Upper lobe of left lung (tissue), 6 donors: ENCODE results near the gene PPP2CA. TPM values are rescaled to one million over a fixed set of nuclear protein-coding genes. Genes with fewer than 3 reads are reported as not detected.

Source experiments
- ATAC-seq, 2 donors: fragments of 200-7000 bp; cut with Tn5 transposase; one replicate each; pipeline ENCODE4 v1.9.1; 2022; ENCODE audit warnings: mild to moderate bottlenecking in 2 of 2, moderate library complexity in 2 of 2; ENCODE audit not compliant: low FRiP score in 2 of 2
- DNase-seq, 2 donors: peaks; one replicate each; pipeline ENCODE4 v3.0.0-alpha.2; 2019 to 2020
- H3K27ac ChIP-seq, 4 donors: fragments of 200-600 bp; sonication (generic); one replicate each; pipeline ENCODE4 v1.5.1; 2016 to 2019
- H3K27me3 ChIP-seq, 4 donors: fragments of 200-600 bp; sonication (generic); one replicate each; pipeline ENCODE4 v1.5.1; 2017 to 2019
- H3K36me3 ChIP-seq, 4 donors: fragments of 200-600 bp; sonication (generic); one replicate each; pipeline ENCODE4 v1.5.1; 2016 to 2019
- H3K4me1 ChIP-seq, 4 donors: fragments of 200-600 bp; sonication (generic); one replicate each; pipeline ENCODE4 v1.5.1; 2018 to 2019
- H3K4me3 ChIP-seq, 4 donors: fragments of 200-600 bp; sonication (generic); one replicate each; pipeline ENCODE4 v1.5.1; 2017 to 2019; ENCODE audit warnings: mild to moderate bottlenecking in 2 of 4, moderate library complexity in 1 of 4
- H3K9me3 ChIP-seq, 4 donors: fragments of 200-600 bp; sonication (generic); one replicate each; pipeline ENCODE4 v1.5.1; 2018 to 2019
- CTCF ChIP-seq, 6 experiments: fragments of 450-650 bp in 4 of 6; fragments of 200-600 bp in 2 of 6; sonication (generic) in 2 of 6; IDR thresholded peaks; one replicate each; pipeline ENCODE4 v1.5.1; 2016 to 2019; ENCODE audit warnings: antibody characterized with exemption in 6 of 6
- EP300 ChIP-seq, 4 donors: sonication (generic); formaldehyde crosslinking; IDR thresholded peaks; one replicate each; pipeline ENCODE4 v1.5.1; 2017; ENCODE audit warnings: antibody characterized with exemption in 4 of 4, control low read depth in 2 of 4
- POLR2A ChIP-seq, 4 donors: fragments of 450-650 bp; IDR thresholded peaks; one replicate each; pipeline ENCODE4 v1.5.1; 2016 to 2017; ENCODE audit warnings: antibody characterized with exemption in 4 of 4, mild to moderate bottlenecking in 2 of 4
- POLR2AphosphoS5 ChIP-seq, 2 donors: sonication (generic); formaldehyde crosslinking; IDR thresholded peaks; one replicate each; pipeline ENCODE4 v1.5.1; 2017; ENCODE audit warnings: antibody characterized with exemption in 2 of 2
- WGBS, 2 donors: methylation state at CpG; one replicate each; pipeline ENCODE4 v1.1.5; 2017 to 2018; 5-methylcytosine and 5-hydroxymethylcytosine counted together
- total RNA-seq, 6 donors: library from RNA; depleted of rRNA in 4 of 6; stranded (reverse); fragments of >200 nt in 4 of 6; gene quantifications; one replicate each; pipeline versions ENCODE4 v1.1.0 to v1.2.1, GENCODE V29; 2016 to 2021
- donor health status: DM: no; HTN: no; CAD: no; lungs with moderate emphysema.
- donor health status: DM: no; HTN: yes; CAD: no; lungs with severe emphysema.

The PPP2CA gene
- total RNA-seq, 6 donors from 2014 or later, result 62.9 to 246 (median 118) TPM

- 47 to 95% methylated on average over 1 of the region's 1 CpG for WGBS, 2 donors
- TF ChIP-seq POLR2A (IDR thresholded peaks at IDR 0.05) (no peak), EP300 (IDR thresholded peaks at IDR 0.05) (no peak), POLR2AphosphoS5 (IDR thresholded peaks at IDR 0.05) (no peak), CTCF (IDR thresholded peaks at IDR 0.05) (no peak)
- DNase-seq, result no peak
- H3K9me3 ChIP-seq, result no peaks in the 10 kb centered on the region
- H3K36me3 ChIP-seq, result peaks cover 0 to 31% (median 20%) of the 10 kb centered on the region in 4 donors
- no peaks in the 10 kb centered on the region for H3K27me3 ChIP-seq
- H3K27ac ChIP-seq, result no peak overlapping the region
- ATAC-seq, result no peak
- peaks cover 9 to 35% (median 29%) of the 10 kb centered on the region in 4 donors for H3K4me1 ChIP-seq
- no peak overlapping the region for H3K4me3 ChIP-seq
Observed at GRCh38 chr5:134207696-134208095, 18.2 kb downstream of the PPP2CA start.

- 80 to 81% methylated on average over 7 of the region's 7 CpGs for WGBS, 2 donors
- Histone ChIP-seq H3K4me3 (no peak overlapping the region), H3K4me1 (peaks cover 9 to 35% (median 29%) of the 10 kb centered on the region in 4 donors), H3K27me3 (no peaks in the 10 kb centered on the region), H3K9me3 (no peaks in the 10 kb centered on the region), H3K36me3 (peaks cover 0 to 37% (median 23%) of the 10 kb centered on the region in 4 donors), H3K27ac (no peak overlapping the region)
- no peak for ATAC-seq
- DNase-seq, result no peak
- TF ChIP-seq POLR2A (IDR thresholded peaks at IDR 0.05), result no peak
- TF ChIP-seq CTCF (IDR thresholded peaks at IDR 0.05), result no peak
- TF ChIP-seq EP300 (IDR thresholded peaks at IDR 0.05), result no peak
- TF ChIP-seq POLR2AphosphoS5 (IDR thresholded peaks at IDR 0.05), result no peak
Observed at GRCh38 chr5:134206627-134207160, 19.2 kb downstream of the PPP2CA start.

GRCh38 chr5:134204575-134204974 is 21.3 kb downstream of the PPP2CA start:
- Histone ChIP-seq H3K36me3 (peaks cover 11 to 58% (median 41%) of the 10 kb centered on the region in 4 donors), H3K9me3 (no peaks in the 10 kb centered on the region), H3K27me3 (no peaks in the 10 kb centered on the region), H3K27ac (no peak overlapping the region), H3K4me3 (no peak overlapping the region), H3K4me1 (peaks cover 0 to 26% (median 21%) of the 10 kb centered on the region in 4 donors)
- ATAC-seq (no peak), DNase-seq (no peak)
- TF ChIP-seq POLR2A (IDR thresholded peaks at IDR 0.05), result no peak
- TF ChIP-seq CTCF (IDR thresholded peaks at IDR 0.05), result no peak
- TF ChIP-seq POLR2AphosphoS5 (IDR thresholded peaks at IDR 0.05), result no peak
- no peak for TF ChIP-seq EP300 (IDR thresholded peaks at IDR 0.05)
- WGBS, 2 donors, result 89 to 97% methylated on average over 4 of the region's 4 CpGs

- peaks cover 0 to 17% (median 14%) of the 10 kb centered on the region in 4 donors for H3K4me1 ChIP-seq
- H3K36me3 ChIP-seq, result peaks cover 17 to 67% (median 49%) of the 10 kb centered on the region in 4 donors
- H3K4me3 ChIP-seq, result no peak overlapping the region
- H3K27me3 ChIP-seq, result no peaks in the 10 kb centered on the region
- TF ChIP-seq POLR2AphosphoS5 (IDR thresholded peaks at IDR 0.05), result no peak
- TF ChIP-seq EP300 (IDR thresholded peaks at IDR 0.05), result no peak
- no peak for TF ChIP-seq CTCF (IDR thresholded peaks at IDR 0.05)
- TF ChIP-seq POLR2A (IDR thresholded peaks at IDR 0.05), result no peak
- no peak overlapping the region for H3K27ac ChIP-seq
- ATAC-seq (no peak), DNase-seq (no peak)
- no peaks in the 10 kb centered on the region for H3K9me3 ChIP-seq
- WGBS, 2 donors, result 94 to 97% methylated on average over 3 of the region's 3 CpGs
Observed at GRCh38 chr5:134203630-134204029, 22.2 kb downstream of the PPP2CA start.

GRCh38 chr5:134195666-134196065 is 30.2 kb downstream of the PPP2CA start:
- Histone ChIP-seq H3K9me3 (no peaks in the 10 kb centered on the region), H3K27ac (no peak overlapping the region), H3K27me3 (no peaks in the 10 kb centered on the region), H3K4me3 (no peak overlapping the region), H3K4me1 (peaks cover 0 to 14% (median 0%) of the 10 kb centered on the region in 4 donors), H3K36me3 (peaks cover 25 to 56% (median 35%) of the 10 kb centered on the region in 4 donors)
- DNase-seq (no peak), ATAC-seq (no peak)
- WGBS, 2 donors, result 83% methylated on average over 5 of the region's 5 CpGs
- TF ChIP-seq EP300 (IDR thresholded peaks at IDR 0.05), result no peak
- TF ChIP-seq POLR2A (IDR thresholded peaks at IDR 0.05), result no peak
- TF ChIP-seq CTCF (IDR thresholded peaks at IDR 0.05), result no peak
- no peak for TF ChIP-seq POLR2AphosphoS5 (IDR thresholded peaks at IDR 0.05)
